ENCODE results near the gene MED12L. TPM values are rescaled to one million over a fixed set of nuclear protein-coding genes. Genes with fewer than 3 reads are reported as not detected.

Gene MED12L
- polyA plus RNA-seq, 1 donor from 2014 or later, result 28.5 TPM

GRCh38 chr3:151096716-151097115, 11.3 kb downstream of the MED12L start:
- no peak overlapping the region for H2AFZ ChIP-seq (ENCODE audit: low read depth, low read length)
- H3K4me3 ChIP-seq (ENCODE audit: low read length), result no peak overlapping the region
- H3F3A ChIP-seq (ENCODE audit: insufficient read depth, low read length, poor library complexity, severe bottlenecking), result no peaks in the 10 kb centered on the region
- H3K36me3 ChIP-seq (ENCODE audit: insufficient read depth, low read length), result no peaks in the 10 kb centered on the region
- peaks cover 98% of the 10 kb centered on the region for H3K79me2 ChIP-seq (replicated peaks; ENCODE audit: insufficient read depth, low read length)
- H3K9me2 ChIP-seq (ENCODE audit: insufficient read depth, low read length), result no peaks in the 10 kb centered on the region
- H3K4me2 ChIP-seq (ENCODE audit: low read length), result no peak overlapping the region
- no peak overlapping the region for H3K27ac ChIP-seq (ENCODE audit: low read length)
- no peaks in the 10 kb centered on the region for H3K9me3 ChIP-seq (ENCODE audit: low read length)
- peaks cover 21% of the 10 kb centered on the region for H4K20me1 ChIP-seq (ENCODE audit: insufficient read depth)
- H3K27me3 ChIP-seq (ENCODE audit: insufficient read depth, low read depth, low read length), result no peaks in the 10 kb centered on the region
- H3K9ac ChIP-seq (ENCODE audit: low read length), result no peak overlapping the region
- TF ChIP-seq EZH2 (IDR thresholded peaks at IDR 0.05; ENCODE audit: borderline replicate concordance, insufficient read depth, low read length, poor library complexity, severe bottlenecking), result no peak
- TF ChIP-seq REST (IDR thresholded peaks at IDR 0.05; ENCODE audit: borderline replicate concordance), result no peak
- no peak for TF ChIP-seq RAD21 (conservative IDR thresholded peaks at IDR 0.05)
- no peak for TF ChIP-seq SMC3 (conservative IDR thresholded peaks at IDR 0.05; ENCODE audit: poor library complexity)
- TF ChIP-seq TAF1 (IDR thresholded peaks at IDR 0.05; ENCODE audit: low read depth), result no peak
- TF ChIP-seq MXI1 (conservative IDR thresholded peaks at IDR 0.05; ENCODE audit: poor library complexity, severe bottlenecking), result no peak
- TF ChIP-seq EP300 (conservative IDR thresholded peaks at IDR 0.05; ENCODE audit: poor library complexity, severe bottlenecking), result no peak
- TF ChIP-seq POLR2AphosphoS5 (IDR thresholded peaks at IDR 0.05), result no peak
- no peak for TF ChIP-seq CTCF (IDR thresholded peaks at IDR 0.05; ENCODE audit: poor library complexity, severe bottlenecking)

GRCh38 chr3:151100076-151100475, 14.6 kb downstream of the MED12L start:
- Histone ChIP-seq H3K4me3 (ENCODE audit: low read length) (no peak overlapping the region), H3K36me3 (ENCODE audit: insufficient read depth, low read length) (no peaks in the 10 kb centered on the region), H3K9ac (ENCODE audit: low read length) (no peak overlapping the region), H2AFZ (ENCODE audit: low read depth, low read length) (no peak overlapping the region), H3K79me2 (replicated peaks; ENCODE audit: insufficient read depth, low read length) (peaks cover 97% of the 10 kb centered on the region), H3K27me3 (ENCODE audit: insufficient read depth, low read depth, low read length) (no peaks in the 10 kb centered on the region), H3K4me2 (ENCODE audit: low read length) (no peak overlapping the region), H3K27ac (ENCODE audit: low read length) (no peak overlapping the region), H4K20me1 (ENCODE audit: insufficient read depth) (peaks cover 23% of the 10 kb centered on the region), H3F3A (ENCODE audit: insufficient read depth, low read length, poor library complexity, severe bottlenecking) (no peaks in the 10 kb centered on the region), H3K9me2 (ENCODE audit: insufficient read depth, low read length) (no peaks in the 10 kb centered on the region), H3K9me3 (ENCODE audit: low read length) (no peaks in the 10 kb centered on the region)
- TF ChIP-seq MXI1 (conservative IDR thresholded peaks at IDR 0.05; ENCODE audit: poor library complexity, severe bottlenecking) (no peak), POLR2AphosphoS5 (IDR thresholded peaks at IDR 0.05) (no peak), EP300 (conservative IDR thresholded peaks at IDR 0.05; ENCODE audit: poor library complexity, severe bottlenecking) (no peak), REST (IDR thresholded peaks at IDR 0.05; ENCODE audit: borderline replicate concordance) (no peak), CTCF (IDR thresholded peaks at IDR 0.05; ENCODE audit: poor library complexity, severe bottlenecking) (no peak), TAF1 (IDR thresholded peaks at IDR 0.05; ENCODE audit: low read depth) (no peak), RAD21 (conservative IDR thresholded peaks at IDR 0.05) (no peak), SMC3 (conservative IDR thresholded peaks at IDR 0.05; ENCODE audit: poor library complexity) (no peak), EZH2 (IDR thresholded peaks at IDR 0.05; ENCODE audit: borderline replicate concordance, insufficient read depth, low read length, poor library complexity, severe bottlenecking) (no peak)
